ENCODE data around the gene POU6F2. TPM values are rescaled to one million over a fixed set of nuclear protein-coding genes. Genes with fewer than 3 reads are reported as not detected.
"Not testable (repeated sequence)": the region's sequence is repeated elsewhere in the genome, so short reads cannot be mapped to it uniquely, and the experiment has no call there.

POU6F2 gene
- total RNA-seq, 4 donors from 2014 or later, result 0.31 to 0.66 TPM; not detected in 2

- H3K4me1 ChIP-seq, result no peaks in the 10 kb centered on the region
- H3K27me3 ChIP-seq, result no peaks in the 10 kb centered on the region
- WGBS, 2 donors (ENCODE audit: low coverage in 1 of 2), result 74 to 78% methylated on average over 4 of the region's 4 CpGs
- TF ChIP-seq, protein P1, sequence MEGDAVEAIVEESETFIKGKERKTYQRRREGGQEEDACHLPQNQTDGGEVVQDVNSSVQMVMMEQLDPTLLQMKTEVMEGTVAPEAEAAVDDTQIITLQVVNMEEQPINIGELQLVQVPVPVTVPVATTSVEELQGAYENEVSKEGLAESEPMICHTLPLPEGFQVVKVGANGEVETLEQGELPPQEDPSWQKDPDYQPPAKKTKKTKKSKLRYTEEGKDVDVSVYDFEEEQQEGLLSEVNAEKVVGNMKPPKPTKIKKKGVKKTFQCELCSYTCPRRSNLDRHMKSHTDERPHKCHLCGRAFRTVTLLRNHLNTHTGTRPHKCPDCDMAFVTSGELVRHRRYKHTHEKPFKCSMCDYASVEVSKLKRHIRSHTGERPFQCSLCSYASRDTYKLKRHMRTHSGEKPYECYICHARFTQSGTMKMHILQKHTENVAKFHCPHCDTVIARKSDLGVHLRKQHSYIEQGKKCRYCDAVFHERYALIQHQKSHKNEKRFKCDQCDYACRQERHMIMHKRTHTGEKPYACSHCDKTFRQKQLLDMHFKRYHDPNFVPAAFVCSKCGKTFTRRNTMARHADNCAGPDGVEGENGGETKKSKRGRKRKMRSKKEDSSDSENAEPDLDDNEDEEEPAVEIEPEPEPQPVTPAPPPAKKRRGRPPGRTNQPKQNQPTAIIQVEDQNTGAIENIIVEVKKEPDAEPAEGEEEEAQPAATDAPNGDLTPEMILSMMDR (IDR thresholded peaks at IDR 0.05), result no peak
- no peak for TF ChIP-seq EP300 (IDR thresholded peaks at IDR 0.05)
- ATAC-seq, result no peak
- no peaks in the 10 kb centered on the region for H3K36me3 ChIP-seq
- no peak overlapping the region for H3K27ac ChIP-seq
- H3K4me3 ChIP-seq, result no peak overlapping the region
- no peaks in the 10 kb centered on the region for H3K9me3 ChIP-seq
These were observed 35.2 kb upstream of the POU6F2 start for GRCh38 chr7:38942431-38943051.

- WGBS, 2 donors (ENCODE audit: low coverage in 1 of 2), result 80 to 82% methylated on average over 1 to 4 of the region's 4 CpGs
- H3K27me3 ChIP-seq, ATAC-seq, H3K36me3 ChIP-seq, H3K27ac ChIP-seq, H3K4me1 ChIP-seq, H3K4me3 ChIP-seq, H3K9me3 ChIP-seq: not testable (repeated sequence)
These were observed 30.2 kb upstream of the POU6F2 start for GRCh38 chr7:38947541-38947940.

DNA sequence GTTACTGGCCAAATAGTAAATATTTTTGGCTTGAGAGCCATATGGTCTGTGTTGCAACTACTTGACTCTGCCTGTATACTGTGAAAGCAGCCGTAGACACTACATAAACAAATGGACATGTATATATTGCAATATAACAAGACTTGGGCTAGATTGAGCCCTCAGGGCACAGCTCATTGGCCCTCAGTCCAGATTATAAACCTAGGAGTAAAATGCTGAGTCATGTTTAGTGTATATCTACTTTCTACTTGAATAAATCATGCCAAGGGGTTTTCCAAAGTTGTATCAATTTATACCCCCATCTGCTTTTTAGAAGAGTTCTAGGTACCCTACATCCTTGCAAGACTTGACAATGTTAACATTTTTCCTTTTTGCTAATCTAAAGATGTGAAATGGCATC is 27.4 kb upstream of the POU6F2 start:
- H3K27ac ChIP-seq, result no peak overlapping the region
- no peak for ATAC-seq
- no peaks in the 10 kb centered on the region for H3K36me3 ChIP-seq
- H3K4me1 ChIP-seq, result no peaks in the 10 kb centered on the region
- H3K4me3 ChIP-seq, result no peak overlapping the region
- no peak for TF ChIP-seq EP300 (IDR thresholded peaks at IDR 0.05)
- no peak for TF ChIP-seq POLR2AphosphoS5 (IDR thresholded peaks at IDR 0.05)
- TF ChIP-seq, protein P1 (IDR thresholded peaks at IDR 0.05), result no peak
- no peak for TF ChIP-seq POLR2A (IDR thresholded peaks at IDR 0.05)
- peaks cover 2% of the 10 kb centered on the region for H3K27me3 ChIP-seq
- WGBS, 2 donors (ENCODE audit: low coverage in 1 of 2), result 0 to 33% methylated on average over 1 of the region's 1 CpG
- H3K9me3 ChIP-seq, result no peaks in the 10 kb centered on the region

- H3K9me3 ChIP-seq, result no peaks in the 10 kb centered on the region
- no peaks in the 10 kb centered on the region for H3K36me3 ChIP-seq
- WGBS, 2 donors (ENCODE audit: low coverage in 1 of 2), result 71 to 76% methylated on average over 5 to 6 of the region's 6 CpGs
- peaks cover 8% of the 10 kb centered on the region for H3K27me3 ChIP-seq
- H3K27ac ChIP-seq, result no peak overlapping the region
- no peak overlapping the region for H3K4me3 ChIP-seq
- TF ChIP-seq POLR2A (IDR thresholded peaks at IDR 0.05), result no peak
- TF ChIP-seq, protein P1 (IDR thresholded peaks at IDR 0.05), result no peak
- no peak for TF ChIP-seq EP300 (IDR thresholded peaks at IDR 0.05)
- TF ChIP-seq POLR2AphosphoS5 (IDR thresholded peaks at IDR 0.05), result no peak
- no peaks in the 10 kb centered on the region for H3K4me1 ChIP-seq
- no peak for ATAC-seq
These were observed 26.5 kb upstream of the POU6F2 start for GRCh38 chr7:38951213-38951612.

DNA sequence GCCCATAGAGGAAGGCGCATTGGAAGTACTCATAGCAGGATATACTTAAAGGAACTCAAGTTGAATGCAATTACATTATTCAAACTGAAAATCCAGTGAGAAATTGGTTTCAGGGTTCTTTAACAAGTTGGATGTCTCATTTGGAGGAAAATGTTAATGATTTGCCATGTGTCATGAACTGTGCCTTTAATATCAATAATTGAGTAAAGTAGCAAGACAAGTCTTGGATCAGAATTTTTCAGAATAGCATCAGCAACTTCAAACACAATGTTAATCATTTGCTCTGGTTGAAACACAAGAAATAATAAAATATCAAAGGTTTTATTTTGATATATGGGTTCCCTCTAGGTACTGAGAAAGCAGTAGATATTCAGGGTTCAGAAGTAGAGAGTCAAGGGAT is 24.5 kb upstream of the POU6F2 start:
- WGBS, 2 donors (ENCODE audit: low coverage in 1 of 2), result 92 to 100% methylated on average over 1 of the region's 1 CpG
- TF ChIP-seq, protein P1 (IDR thresholded peaks at IDR 0.05), result no peak
- no peak for TF ChIP-seq POLR2A (IDR thresholded peaks at IDR 0.05)
- no peak overlapping the region for H3K4me3 ChIP-seq
- H3K27ac ChIP-seq, result no peak overlapping the region
- peaks cover 8% of the 10 kb centered on the region for H3K27me3 ChIP-seq
- no peaks in the 10 kb centered on the region for H3K9me3 ChIP-seq
- H3K36me3 ChIP-seq, result no peaks in the 10 kb centered on the region
- ATAC-seq, result no peak
- no peaks in the 10 kb centered on the region for H3K4me1 ChIP-seq
